Ishikawa (cell line): Measurements from ENCODE around the gene ASB2.

Source experiments
- CEBPB ChIP-seq: IDR thresholded peaks from 2 replicates; pipeline ENCODE4 v1.6.1; 2012
- CREB1 ChIP-seq: IDR thresholded peaks from 2 replicates; pipeline ENCODE4 v1.6.1; 2012; ENCODE audit warnings: low read depth
- EGR1 ChIP-seq: IDR thresholded peaks from 2 replicates; pipeline ENCODE4 v1.6.1; 2012
- EP300 ChIP-seq: IDR thresholded peaks from 2 replicates; pipeline ENCODE4 v1.6.1; 2012; ENCODE audit warnings: borderline replicate concordance
- FOXM1 ChIP-seq: IDR thresholded peaks from 2 replicates; pipeline ENCODE4 v1.6.1; 2012; ENCODE audit warnings: low read depth, borderline replicate concordance
- MAX ChIP-seq: IDR thresholded peaks from 2 replicates; pipeline ENCODE4 v1.6.1; 2012
- NFIC ChIP-seq: IDR thresholded peaks from 2 replicates; pipeline ENCODE4 v1.6.1; 2012
- RAD21 ChIP-seq: IDR thresholded peaks from 2 replicates; pipeline ENCODE4 v1.6.1; 2012; ENCODE audit warnings: low read depth
- REST ChIP-seq: IDR thresholded peaks from 2 replicates; pipeline ENCODE4 v1.6.1; 2012; ENCODE audit warnings: low read depth, mild to moderate bottlenecking
- TAF1 ChIP-seq: IDR thresholded peaks from 2 replicates; pipeline ENCODE4 v1.6.1; 2012; ENCODE audit warnings: low read depth, mild to moderate bottlenecking
- TCF12 ChIP-seq: IDR thresholded peaks from 2 replicates; pipeline ENCODE4 v1.6.1; 2012; ENCODE audit warnings: low read depth
- TEAD4 ChIP-seq: IDR thresholded peaks from 2 replicates; pipeline ENCODE4 v1.6.1; 2012
- USF1 ChIP-seq: IDR thresholded peaks from 2 replicates; pipeline ENCODE4 v1.6.1; 2012
- YY1 ChIP-seq: IDR thresholded peaks from 2 replicates; pipeline ENCODE4 v1.6.1; 2012; ENCODE audit warnings: low read depth
- ZBTB7A ChIP-seq: IDR thresholded peaks from 2 replicates; pipeline ENCODE4 v1.6.1; 2012; ENCODE audit warnings: low read depth

ASB2 gene

GRCh38 chr14:94003397-94003796, 27.0 kb upstream of the ASB2 start:
- TF ChIP-seq MAX (no peak), TCF12 (no peak), EGR1 (no peak), USF1 (no peak), EP300 (no peak), CEBPB (no peak), RAD21 (no peak), NFIC (no peak), TEAD4 (no peak), CREB1 (no peak), FOXM1 (no peak)

- TF ChIP-seq EP300 = no peak
- no peak for TF ChIP-seq TAF1
- peak; percentile 99 for TF ChIP-seq RAD21
- no peak for TF ChIP-seq CREB1
- TF ChIP-seq NFIC = no peak
- 0 out of 2 replicates have a peak, but pooled peaks have one; percentile 13 for TF ChIP-seq TEAD4
These were observed 25.4 kb upstream of the ASB2 start for GRCh38 chr14:94001501-94002396.

GRCh38 chr14:94001016-94001415, 24.6 kb upstream of the ASB2 start:
- TF ChIP-seq TAF1 = no peak
- no peak for TF ChIP-seq EP300

GRCh38 chr14:94000267-94000666, 23.9 kb upstream of the ASB2 start:
- TF ChIP-seq RAD21 = no peak
- no peak for TF ChIP-seq EP300
- no peak for TF ChIP-seq TEAD4
- no peak for TF ChIP-seq TCF12
- no peak for TF ChIP-seq FOXM1
- no peak for TF ChIP-seq MAX
- no peak for TF ChIP-seq CEBPB
- TF ChIP-seq EGR1 = no peak

- TF ChIP-seq EP300 (no peak), TEAD4 (no peak), MAX (no peak), NFIC (no peak), EGR1 (no peak), CREB1 (no peak), REST (no peak), ZBTB7A (no peak), TAF1 (no peak), USF1 (no peak), CEBPB (no peak), RAD21 (no peak)
These were observed 23.2 kb upstream of the ASB2 start for GRCh38 chr14:93999573-93999972.

GRCh38 chr14:93998871-93999403, 22.6 kb upstream of the ASB2 start:
- TF ChIP-seq NFIC (no peak), MAX (no peak), ZBTB7A (no peak), TEAD4 (no peak), RAD21 (no peak), CEBPB (no peak), EP300 (no peak), CREB1 (no peak), TAF1 (no peak), YY1 (no peak), USF1 (no peak), REST (no peak), FOXM1 (no peak), TCF12 (no peak), EGR1 (no peak)
